ENCODE measurements around the gene DDX3X.

GRCh38 chrX:41326431-41326830 is 7.5 kb upstream of the DDX3X start:
- TF ChIP-seq HMGA1 (CRISPR knock-in tag; conservative IDR thresholded peaks at IDR 0.05) (no peak), TARDBP (CRISPR knock-in tag; IDR thresholded peaks at IDR 0.05) (no peak)

All from HepG2 (cell line).